ENCODE data around the gene PI4KA. TPM values are rescaled to one million over a fixed set of nuclear protein-coding genes. Genes with fewer than 3 reads are reported as not detected.
"Not testable (repeated sequence)": the region's sequence is repeated elsewhere in the genome, so short reads cannot be mapped to it uniquely, and the experiment has no call there.

The PI4KA gene
- total RNA-seq, 1 experiment from 2014 or later, result 54.3 TPM

GRCh38 chr22:20669884-20670283, 188.7 kb downstream of the PI4KA start:
- H3K27ac ChIP-seq (ENCODE audit: low read length); CTCF ChIA-PET; H3K4me3 ChIP-seq (ENCODE audit: low read depth in 2 of 2, low read length in 2 of 2); ATAC-seq; BruUV-seq (replicated peaks); POLR2A ChIA-PET; DNase-seq (ENCODE audit: low read depth, low spot score); H3K27me3 ChIP-seq (ENCODE audit: control insufficient read depth, insufficient read depth, low read length); H3K9me3 ChIP-seq (ENCODE audit: control insufficient read depth, insufficient read depth, low read depth, low read length); intact Hi-C loops (cut with micrococcal nuclease; ENCODE audit: unreplicated experiment); in situ Hi-C loops (cut with HindIII; ENCODE audit: low pct_unique_long_range_greater_than_20kb, low sequenced_read_pairs); H3K36me3 ChIP-seq (ENCODE audit: control insufficient read depth, insufficient read depth, low read length); H3K4me1 ChIP-seq (ENCODE audit: control insufficient read depth, insufficient read depth, low read length): not testable (repeated sequence)

GRCh38 chr22:20669471-20669870, 189.1 kb downstream of the PI4KA start:
- in situ Hi-C loops (cut with HindIII; ENCODE audit: low pct_unique_long_range_greater_than_20kb, low sequenced_read_pairs), result not testable (repeated sequence)

GRCh38 chr22:20668769-20669168, 189.8 kb downstream of the PI4KA start:
- H3K36me3 ChIP-seq (ENCODE audit: control insufficient read depth, insufficient read depth, low read length); H3K4me3 ChIP-seq (ENCODE audit: low read depth in 2 of 2, low read length in 2 of 2); in situ Hi-C loops (cut with HindIII; ENCODE audit: low pct_unique_long_range_greater_than_20kb, low sequenced_read_pairs); H3K9me3 ChIP-seq (ENCODE audit: control insufficient read depth, insufficient read depth, low read depth, low read length); BruUV-seq (replicated peaks); ATAC-seq; CTCF ChIA-PET; DNase-seq (ENCODE audit: low read depth, low spot score); POLR2A ChIA-PET; H3K4me1 ChIP-seq (ENCODE audit: control insufficient read depth, insufficient read depth, low read length); intact Hi-C loops (cut with micrococcal nuclease; ENCODE audit: unreplicated experiment); H3K27me3 ChIP-seq (ENCODE audit: control insufficient read depth, insufficient read depth, low read length); H3K27ac ChIP-seq (ENCODE audit: low read length): not testable (repeated sequence)

More at GRCh38 chr22:20669471-20669870, 189.1 kb downstream of the PI4KA start:
- POLR2A ChIA-PET; H3K36me3 ChIP-seq (ENCODE audit: control insufficient read depth, insufficient read depth, low read length); H3K27ac ChIP-seq (ENCODE audit: low read length); ATAC-seq; H3K9me3 ChIP-seq (ENCODE audit: control insufficient read depth, insufficient read depth, low read depth, low read length); CTCF ChIA-PET; H3K4me1 ChIP-seq (ENCODE audit: control insufficient read depth, insufficient read depth, low read length); H3K4me3 ChIP-seq (ENCODE audit: low read depth in 2 of 2, low read length in 2 of 2); intact Hi-C loops (cut with micrococcal nuclease; ENCODE audit: unreplicated experiment); BruUV-seq (replicated peaks); DNase-seq (ENCODE audit: low read depth, low spot score); H3K27me3 ChIP-seq (ENCODE audit: control insufficient read depth, insufficient read depth, low read length): not testable (repeated sequence)

DNA sequence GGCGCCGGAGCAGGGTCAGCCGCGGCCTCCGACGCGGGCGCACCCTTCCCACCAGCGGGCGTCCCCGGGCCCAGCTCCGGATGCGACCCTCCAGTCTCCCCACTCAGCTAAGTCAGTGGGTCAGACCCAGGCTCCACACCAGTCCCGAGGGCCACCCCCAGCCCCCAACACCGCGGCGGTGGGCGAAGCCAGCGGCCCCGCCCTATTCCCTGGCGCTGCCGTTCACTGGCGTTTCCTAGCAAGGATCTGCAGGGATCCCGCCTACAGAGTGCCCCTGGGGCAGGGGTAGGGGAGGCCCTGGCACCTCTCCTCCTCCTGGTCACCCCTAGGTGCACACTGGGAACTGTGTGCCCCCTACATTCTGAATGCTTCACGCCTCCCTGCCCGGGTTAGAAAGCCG, 190.4 kb downstream of the PI4KA start:
- ATAC-seq; H3K9me3 ChIP-seq (ENCODE audit: control insufficient read depth, insufficient read depth, low read depth, low read length); DNase-seq (ENCODE audit: low read depth, low spot score); BruUV-seq (replicated peaks); intact Hi-C loops (cut with micrococcal nuclease; ENCODE audit: unreplicated experiment); H3K27me3 ChIP-seq (ENCODE audit: control insufficient read depth, insufficient read depth, low read length); H3K36me3 ChIP-seq (ENCODE audit: control insufficient read depth, insufficient read depth, low read length); H3K4me3 ChIP-seq (ENCODE audit: low read depth in 2 of 2, low read length in 2 of 2); CTCF ChIA-PET; H3K4me1 ChIP-seq (ENCODE audit: control insufficient read depth, insufficient read depth, low read length); POLR2A ChIA-PET; H3K27ac ChIP-seq (ENCODE audit: low read length); in situ Hi-C loops (cut with HindIII; ENCODE audit: low pct_unique_long_range_greater_than_20kb, low sequenced_read_pairs): not testable (repeated sequence)

GRCh38 chr22:20667548-20667947, 191.1 kb downstream of the PI4KA start:
- POLR2A ChIA-PET; in situ Hi-C loops (cut with HindIII; ENCODE audit: low pct_unique_long_range_greater_than_20kb, low sequenced_read_pairs); H3K4me3 ChIP-seq (ENCODE audit: low read depth in 2 of 2, low read length in 2 of 2); H3K27ac ChIP-seq (ENCODE audit: low read length); BruUV-seq (replicated peaks); H3K36me3 ChIP-seq (ENCODE audit: control insufficient read depth, insufficient read depth, low read length); H3K27me3 ChIP-seq (ENCODE audit: control insufficient read depth, insufficient read depth, low read length); CTCF ChIA-PET; ATAC-seq; DNase-seq (ENCODE audit: low read depth, low spot score); intact Hi-C loops (cut with micrococcal nuclease; ENCODE audit: unreplicated experiment); H3K9me3 ChIP-seq (ENCODE audit: control insufficient read depth, insufficient read depth, low read depth, low read length); H3K4me1 ChIP-seq (ENCODE audit: control insufficient read depth, insufficient read depth, low read length): not testable (repeated sequence)

- intact Hi-C loops (cut with micrococcal nuclease; ENCODE audit: unreplicated experiment) (no loop called here), in situ Hi-C loops (cut with HindIII; ENCODE audit: low pct_unique_long_range_greater_than_20kb, low sequenced_read_pairs) (no loop called here)
- H3K27me3 ChIP-seq (ENCODE audit: control insufficient read depth, insufficient read depth, low read length), result no peaks in the 10 kb centered on the region
- H3K4me1 ChIP-seq (ENCODE audit: control insufficient read depth, insufficient read depth, low read length), result no peaks in the 10 kb centered on the region
- no peaks in the 10 kb centered on the region for H3K9me3 ChIP-seq (ENCODE audit: control insufficient read depth, insufficient read depth, low read depth, low read length)
- DNase-seq (ENCODE audit: low read depth, low spot score) (no peak), ATAC-seq (no peak)
- CTCF ChIA-PET, result no interaction called here
- H3K27ac ChIP-seq (ENCODE audit: low read length), result no peak overlapping the region
- BruUV-seq (replicated peaks), result no TSS peak
- no peak overlapping the region for H3K4me3 ChIP-seq (ENCODE audit: low read depth in 2 of 2, low read length in 2 of 2)
- no peaks in the 10 kb centered on the region for H3K36me3 ChIP-seq (ENCODE audit: control insufficient read depth, insufficient read depth, low read length)
- POLR2A ChIA-PET, result no interaction called here
- TF ChIP-seq POLR2AphosphoS5 (IDR thresholded peaks at IDR 0.05; ENCODE audit: low read depth, low read length), result no peak
- TF ChIP-seq, protein P1, sequence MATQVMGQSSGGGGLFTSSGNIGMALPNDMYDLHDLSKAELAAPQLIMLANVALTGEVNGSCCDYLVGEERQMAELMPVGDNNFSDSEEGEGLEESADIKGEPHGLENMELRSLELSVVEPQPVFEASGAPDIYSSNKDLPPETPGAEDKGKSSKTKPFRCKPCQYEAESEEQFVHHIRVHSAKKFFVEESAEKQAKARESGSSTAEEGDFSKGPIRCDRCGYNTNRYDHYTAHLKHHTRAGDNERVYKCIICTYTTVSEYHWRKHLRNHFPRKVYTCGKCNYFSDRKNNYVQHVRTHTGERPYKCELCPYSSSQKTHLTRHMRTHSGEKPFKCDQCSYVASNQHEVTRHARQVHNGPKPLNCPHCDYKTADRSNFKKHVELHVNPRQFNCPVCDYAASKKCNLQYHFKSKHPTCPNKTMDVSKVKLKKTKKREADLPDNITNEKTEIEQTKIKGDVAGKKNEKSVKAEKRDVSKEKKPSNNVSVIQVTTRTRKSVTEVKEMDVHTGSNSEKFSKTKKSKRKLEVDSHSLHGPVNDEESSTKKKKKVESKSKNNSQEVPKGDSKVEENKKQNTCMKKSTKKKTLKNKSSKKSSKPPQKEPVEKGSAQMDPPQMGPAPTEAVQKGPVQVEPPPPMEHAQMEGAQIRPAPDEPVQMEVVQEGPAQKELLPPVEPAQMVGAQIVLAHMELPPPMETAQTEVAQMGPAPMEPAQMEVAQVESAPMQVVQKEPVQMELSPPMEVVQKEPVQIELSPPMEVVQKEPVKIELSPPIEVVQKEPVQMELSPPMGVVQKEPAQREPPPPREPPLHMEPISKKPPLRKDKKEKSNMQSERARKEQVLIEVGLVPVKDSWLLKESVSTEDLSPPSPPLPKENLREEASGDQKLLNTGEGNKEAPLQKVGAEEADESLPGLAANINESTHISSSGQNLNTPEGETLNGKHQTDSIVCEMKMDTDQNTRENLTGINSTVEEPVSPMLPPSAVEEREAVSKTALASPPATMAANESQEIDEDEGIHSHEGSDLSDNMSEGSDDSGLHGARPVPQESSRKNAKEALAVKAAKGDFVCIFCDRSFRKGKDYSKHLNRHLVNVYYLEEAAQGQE (IDR thresholded peaks at IDR 0.05; ENCODE audit: insufficient read depth in 1 of 2, low read depth in 2 of 2, low read length in 1 of 2), result no peak
- TF ChIP-seq TCF7L2 (IDR thresholded peaks at IDR 0.05; ENCODE audit: low read depth, low read length), result no peak
- TF ChIP-seq CTCF (IDR thresholded peaks at IDR 0.05), result no peak
Measured at GRCh38 chr22:20666560-20666959, 192.1 kb downstream of the PI4KA start.
